ENCODE data around the gene EPB41L5. TPM values are rescaled to one million over a fixed set of nuclear protein-coding genes. Genes with fewer than 3 reads are reported as not detected.
A peak's percentile ranks its signal among the peaks of the same experiment; 100 is the strongest.

Gene EPB41L5
- total RNA-seq, 1 experiment from 2014 or later: 34.9 TPM

DNA sequence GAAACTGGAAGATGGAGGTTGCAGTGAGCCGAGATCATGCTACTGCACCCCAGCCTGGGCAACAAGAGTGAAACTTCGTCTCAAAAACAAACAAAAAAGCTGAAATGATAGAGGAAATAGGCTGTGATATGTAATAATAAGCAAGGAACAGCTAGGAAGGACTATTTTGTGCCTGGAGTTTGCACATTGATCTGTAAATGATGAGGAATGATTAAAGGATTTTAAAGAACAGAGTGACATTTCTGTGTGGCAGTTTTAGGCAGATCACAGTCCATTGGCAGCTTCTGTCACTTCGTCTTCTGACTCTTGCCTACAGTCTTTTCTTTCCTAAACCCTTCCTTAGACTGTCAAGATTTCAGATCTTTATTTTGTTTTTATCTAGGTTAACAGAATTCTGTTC, 19.4 kb downstream of the EPB41L5 start (continued):
- no peak for TF ChIP-seq ELF4 (CRISPR knock-in tag; IDR thresholded peaks at IDR 0.05; ENCODE audit: low read depth)

DNA sequence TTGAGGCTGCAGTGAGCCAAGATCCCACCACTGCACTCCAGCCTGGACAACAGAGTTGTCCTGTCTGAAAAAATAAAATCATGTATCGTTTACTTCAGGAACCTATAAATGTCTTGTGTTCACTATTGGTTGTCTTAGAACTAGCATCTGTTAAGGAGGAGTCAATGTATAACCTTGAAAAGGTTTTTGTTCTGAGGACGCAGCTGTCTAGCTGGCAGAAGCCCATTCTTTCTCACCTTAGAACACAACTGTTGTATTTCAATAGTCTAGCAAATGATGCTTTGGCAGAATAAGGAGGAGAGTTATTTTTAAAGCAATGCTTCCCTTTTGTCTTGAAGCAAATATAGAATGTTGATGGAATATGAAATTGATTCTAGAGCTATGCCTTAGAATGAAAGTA, 21.1 kb downstream of the EPB41L5 start:
- Mint-ChIP-seq H3K9me3 (peaks cover 3% of the 10 kb centered on the region), H3K27ac (peak overlapping the region; percentile 14; the same call in 1 of the 2 replicates), H3K36me3 (no peaks in the 10 kb centered on the region; the same call in 1 of the 2 replicates), H3K4me1 (peaks cover 25% of the 10 kb centered on the region), H3K27me3 (ENCODE audit: low read depth) (no peaks in the 10 kb centered on the region), H3K4me3 (no peak overlapping the region)
- ChIA-PET POLR2A (no interaction called here), CTCF (no interaction called here)
- no peak for DNase-seq (ENCODE audit: low spot score)
- TF ChIP-seq, protein P1, sequence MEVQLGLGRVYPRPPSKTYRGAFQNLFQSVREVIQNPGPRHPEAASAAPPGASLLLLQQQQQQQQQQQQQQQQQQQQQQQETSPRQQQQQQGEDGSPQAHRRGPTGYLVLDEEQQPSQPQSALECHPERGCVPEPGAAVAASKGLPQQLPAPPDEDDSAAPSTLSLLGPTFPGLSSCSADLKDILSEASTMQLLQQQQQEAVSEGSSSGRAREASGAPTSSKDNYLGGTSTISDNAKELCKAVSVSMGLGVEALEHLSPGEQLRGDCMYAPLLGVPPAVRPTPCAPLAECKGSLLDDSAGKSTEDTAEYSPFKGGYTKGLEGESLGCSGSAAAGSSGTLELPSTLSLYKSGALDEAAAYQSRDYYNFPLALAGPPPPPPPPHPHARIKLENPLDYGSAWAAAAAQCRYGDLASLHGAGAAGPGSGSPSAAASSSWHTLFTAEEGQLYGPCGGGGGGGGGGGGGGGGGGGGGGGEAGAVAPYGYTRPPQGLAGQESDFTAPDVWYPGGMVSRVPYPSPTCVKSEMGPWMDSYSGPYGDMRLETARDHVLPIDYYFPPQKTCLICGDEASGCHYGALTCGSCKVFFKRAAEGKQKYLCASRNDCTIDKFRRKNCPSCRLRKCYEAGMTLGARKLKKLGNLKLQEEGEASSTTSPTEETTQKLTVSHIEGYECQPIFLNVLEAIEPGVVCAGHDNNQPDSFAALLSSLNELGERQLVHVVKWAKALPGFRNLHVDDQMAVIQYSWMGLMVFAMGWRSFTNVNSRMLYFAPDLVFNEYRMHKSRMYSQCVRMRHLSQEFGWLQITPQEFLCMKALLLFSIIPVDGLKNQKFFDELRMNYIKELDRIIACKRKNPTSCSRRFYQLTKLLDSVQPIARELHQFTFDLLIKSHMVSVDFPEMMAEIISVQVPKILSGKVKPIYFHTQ (CRISPR knock-in tag; IDR thresholded peaks at IDR 0.05): no peak
- TF ChIP-seq, protein P2, sequence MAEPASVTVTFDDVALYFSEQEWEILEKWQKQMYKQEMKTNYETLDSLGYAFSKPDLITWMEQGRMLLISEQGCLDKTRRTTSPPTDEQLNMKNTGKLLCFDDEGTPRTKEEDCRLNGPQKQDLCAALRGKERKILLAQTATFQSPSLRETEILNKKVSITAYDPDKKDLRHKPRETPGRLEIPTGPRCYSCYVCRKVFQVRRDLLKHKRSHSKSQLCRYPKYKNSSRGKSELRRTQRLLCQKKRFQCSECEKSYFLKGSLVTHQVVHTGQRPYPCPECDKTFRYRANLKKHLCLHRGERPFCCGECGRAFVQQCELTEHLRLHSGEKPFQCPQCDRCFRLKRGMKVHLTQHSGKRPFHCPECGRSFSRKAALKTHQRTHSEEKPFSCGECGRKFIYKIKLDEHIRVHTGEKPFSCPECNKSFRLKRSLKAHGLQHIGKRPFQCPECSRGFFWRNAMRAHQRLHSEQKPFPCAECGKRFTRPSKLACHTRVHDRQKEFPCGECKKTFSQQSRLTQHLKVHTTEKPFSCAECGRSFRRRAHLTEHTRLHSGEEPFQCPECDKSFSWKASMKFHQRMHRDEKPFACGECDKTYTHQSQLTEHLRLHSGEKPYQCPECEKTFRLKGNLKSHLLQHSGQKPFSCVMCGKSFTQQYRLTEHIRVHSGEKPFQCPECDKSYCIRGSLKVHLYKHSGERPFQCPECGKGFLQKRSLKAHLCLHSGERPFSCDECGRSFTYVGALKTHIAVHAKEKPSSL (CRISPR knock-in tag; conservative IDR thresholded peaks at IDR 0.05): no peak
- TF ChIP-seq SOX15 (CRISPR knock-in tag; IDR thresholded peaks at IDR 0.05): no peak
- TF ChIP-seq, protein P3, sequence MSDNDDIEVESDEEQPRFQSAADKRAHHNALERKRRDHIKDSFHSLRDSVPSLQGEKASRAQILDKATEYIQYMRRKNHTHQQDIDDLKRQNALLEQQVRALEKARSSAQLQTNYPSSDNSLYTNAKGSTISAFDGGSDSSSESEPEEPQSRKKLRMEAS (CRISPR knock-in tag; IDR thresholded peaks at IDR 0.05): no peak
- TF ChIP-seq, protein P4, sequence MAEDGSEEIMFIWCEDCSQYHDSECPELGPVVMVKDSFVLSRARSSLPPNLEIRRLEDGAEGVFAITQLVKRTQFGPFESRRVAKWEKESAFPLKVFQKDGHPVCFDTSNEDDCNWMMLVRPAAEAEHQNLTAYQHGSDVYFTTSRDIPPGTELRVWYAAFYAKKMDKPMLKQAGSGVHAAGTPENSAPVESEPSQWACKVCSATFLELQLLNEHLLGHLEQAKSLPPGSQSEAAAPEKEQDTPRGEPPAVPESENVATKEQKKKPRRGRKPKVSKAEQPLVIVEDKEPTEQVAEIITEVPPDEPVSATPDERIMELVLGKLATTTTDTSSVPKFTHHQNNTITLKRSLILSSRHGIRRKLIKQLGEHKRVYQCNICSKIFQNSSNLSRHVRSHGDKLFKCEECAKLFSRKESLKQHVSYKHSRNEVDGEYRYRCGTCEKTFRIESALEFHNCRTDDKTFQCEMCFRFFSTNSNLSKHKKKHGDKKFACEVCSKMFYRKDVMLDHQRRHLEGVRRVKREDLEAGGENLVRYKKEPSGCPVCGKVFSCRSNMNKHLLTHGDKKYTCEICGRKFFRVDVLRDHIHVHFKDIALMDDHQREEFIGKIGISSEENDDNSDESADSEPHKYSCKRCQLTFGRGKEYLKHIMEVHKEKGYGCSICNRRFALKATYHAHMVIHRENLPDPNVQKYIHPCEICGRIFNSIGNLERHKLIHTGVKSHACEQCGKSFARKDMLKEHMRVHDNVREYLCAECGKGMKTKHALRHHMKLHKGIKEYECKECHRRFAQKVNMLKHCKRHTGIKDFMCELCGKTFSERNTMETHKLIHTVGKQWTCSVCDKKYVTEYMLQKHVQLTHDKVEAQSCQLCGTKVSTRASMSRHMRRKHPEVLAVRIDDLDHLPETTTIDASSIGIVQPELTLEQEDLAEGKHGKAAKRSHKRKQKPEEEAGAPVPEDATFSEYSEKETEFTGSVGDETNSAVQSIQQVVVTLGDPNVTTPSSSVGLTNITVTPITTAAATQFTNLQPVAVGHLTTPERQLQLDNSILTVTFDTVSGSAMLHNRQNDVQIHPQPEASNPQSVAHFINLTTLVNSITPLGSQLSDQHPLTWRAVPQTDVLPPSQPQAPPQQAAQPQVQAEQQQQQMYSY (CRISPR knock-in tag; IDR thresholded peaks at IDR 0.05): no peak
- TF ChIP-seq, protein P5, sequence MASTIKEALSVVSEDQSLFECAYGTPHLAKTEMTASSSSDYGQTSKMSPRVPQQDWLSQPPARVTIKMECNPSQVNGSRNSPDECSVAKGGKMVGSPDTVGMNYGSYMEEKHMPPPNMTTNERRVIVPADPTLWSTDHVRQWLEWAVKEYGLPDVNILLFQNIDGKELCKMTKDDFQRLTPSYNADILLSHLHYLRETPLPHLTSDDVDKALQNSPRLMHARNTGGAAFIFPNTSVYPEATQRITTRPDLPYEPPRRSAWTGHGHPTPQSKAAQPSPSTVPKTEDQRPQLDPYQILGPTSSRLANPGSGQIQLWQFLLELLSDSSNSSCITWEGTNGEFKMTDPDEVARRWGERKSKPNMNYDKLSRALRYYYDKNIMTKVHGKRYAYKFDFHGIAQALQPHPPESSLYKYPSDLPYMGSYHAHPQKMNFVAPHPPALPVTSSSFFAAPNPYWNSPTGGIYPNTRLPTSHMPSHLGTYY (CRISPR knock-in tag; IDR thresholded peaks at IDR 0.05): no peak
- TF ChIP-seq ZNF416 (CRISPR knock-in tag; IDR thresholded peaks at IDR 0.05): no peak
- TF ChIP-seq HMGA2 (CRISPR knock-in tag; IDR thresholded peaks at IDR 0.05): no peak
- TF ChIP-seq JUN (CRISPR knock-in tag; IDR thresholded peaks at IDR 0.05): no peak
- TF ChIP-seq TEAD4 (CRISPR knock-in tag; IDR thresholded peaks at IDR 0.05): no peak
- no peak for ATAC-seq

DNA sequence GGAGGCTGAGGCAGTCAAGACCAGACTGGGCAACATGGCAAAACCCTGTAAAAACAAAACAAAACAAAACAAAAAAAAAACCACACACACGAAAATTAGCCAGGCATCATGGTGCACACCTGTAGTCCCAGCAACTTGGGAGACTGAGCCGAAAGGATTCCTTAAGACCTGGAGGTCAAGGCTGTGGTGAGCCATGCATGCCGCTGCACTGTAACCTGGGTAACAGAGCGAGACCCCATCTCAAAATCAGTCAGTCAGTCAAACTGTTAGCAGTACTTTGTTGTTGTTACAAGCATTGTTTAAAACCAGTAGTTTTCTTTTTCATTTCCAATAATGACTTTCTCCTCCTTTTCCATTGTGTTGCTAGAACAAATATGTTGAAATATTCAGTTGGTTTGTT, 21.7 kb downstream of the EPB41L5 start:
- ChIA-PET POLR2A (no interaction called here), CTCF (no interaction called here)
- no peaks in the 10 kb centered on the region for H3K27me3 Mint-ChIP-seq (ENCODE audit: low read depth)
- no peak overlapping the region for H3K4me3 Mint-ChIP-seq
- ATAC-seq (peak; percentile 26; the same call in 1 of the 2 replicates), DNase-seq (ENCODE audit: low spot score) (no peak)
- H3K4me1 Mint-ChIP-seq: peaks cover 19% of the 10 kb centered on the region
- 0 out of 2 replicates have a peak overlapping the region, but pooled peaks have one; percentile 6 for H3K27ac Mint-ChIP-seq
- H3K9me3 Mint-ChIP-seq: peaks cover 6% of the 10 kb centered on the region
- H3K36me3 Mint-ChIP-seq: no peaks in the 10 kb centered on the region; the same call in 1 of the 2 replicates
- TF ChIP-seq ESRRA (CRISPR knock-in tag; IDR thresholded peaks at IDR 0.05; ENCODE audit: borderline replicate concordance): no peak
- TF ChIP-seq, protein P6, sequence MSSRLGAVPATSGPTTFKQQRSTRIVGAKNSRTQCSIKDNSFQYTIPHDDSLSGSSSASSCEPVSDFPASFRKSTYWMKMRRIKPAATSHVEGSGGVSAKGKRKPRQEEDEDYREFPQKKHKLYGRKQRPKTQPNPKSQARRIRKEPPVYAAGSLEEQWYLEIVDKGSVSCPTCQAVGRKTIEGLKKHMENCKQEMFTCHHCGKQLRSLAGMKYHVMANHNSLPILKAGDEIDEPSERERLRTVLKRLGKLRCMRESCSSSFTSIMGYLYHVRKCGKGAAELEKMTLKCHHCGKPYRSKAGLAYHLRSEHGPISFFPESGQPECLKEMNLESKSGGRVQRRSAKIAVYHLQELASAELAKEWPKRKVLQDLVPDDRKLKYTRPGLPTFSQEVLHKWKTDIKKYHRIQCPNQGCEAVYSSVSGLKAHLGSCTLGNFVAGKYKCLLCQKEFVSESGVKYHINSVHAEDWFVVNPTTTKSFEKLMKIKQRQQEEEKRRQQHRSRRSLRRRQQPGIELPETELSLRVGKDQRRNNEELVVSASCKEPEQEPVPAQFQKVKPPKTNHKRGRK (CRISPR knock-in tag; IDR thresholded peaks at IDR 0.05; ENCODE audit: borderline replicate concordance): no peak
- no peak for TF ChIP-seq TEAD4 (CRISPR knock-in tag; IDR thresholded peaks at IDR 0.05)
- no peak for TF ChIP-seq TP53 (CRISPR knock-in tag; IDR thresholded peaks at IDR 0.05)
- TF ChIP-seq GTF2I (CRISPR knock-in tag; conservative IDR thresholded peaks at IDR 0.05): no peak
- no peak for TF ChIP-seq RORB (CRISPR knock-in tag; IDR thresholded peaks at IDR 0.05)
- TF ChIP-seq ZNF138 (CRISPR knock-in tag; conservative IDR thresholded peaks at IDR 0.05): no peak
- TF ChIP-seq SP1 (CRISPR knock-in tag; conservative IDR thresholded peaks at IDR 0.05): no peak
- TF ChIP-seq CBFB (CRISPR knock-in tag; IDR thresholded peaks at IDR 0.05; ENCODE audit: low read depth): no peak
- TF ChIP-seq ZNF423 (CRISPR knock-in tag; IDR thresholded peaks at IDR 0.05): no peak
- TF ChIP-seq, protein P2 (CRISPR knock-in tag; conservative IDR thresholded peaks at IDR 0.05): no peak
- no peak for TF ChIP-seq PRRX2 (CRISPR knock-in tag; IDR thresholded peaks at IDR 0.05)
